Osteoblast (primary cell): ENCODE data around the gene PIP4K2A. TPM values are rescaled to one million over a fixed set of nuclear protein-coding genes. Genes with fewer than 3 reads are reported as not detected.
A peak's percentile ranks its signal among the peaks of the same experiment; 100 is the strongest.

Experiments used
- DNase-seq: peaks from one replicate; pipeline ENCODE4 v3.0.0; 2011; ENCODE audit warnings: low spot score, mixed read lengths; ENCODE audit not compliant: insufficient read length; ENCODE audit errors: missing footprints
- H2AFZ ChIP-seq: 2 replicates; pipeline ENCODE4 v1.6.0; 2011; ENCODE audit warnings: mild to moderate bottlenecking, low read length
- H3K27ac ChIP-seq: 2 replicates; pipeline ENCODE4 v1.5.1; 2011; ENCODE audit warnings: mild to moderate bottlenecking, low read depth, low read length, moderate library complexity
- H3K27me3 ChIP-seq: 2 replicates; pipeline ENCODE4 v1.6.0; 2012; ENCODE audit warnings: mild to moderate bottlenecking, control low read depth, inconsistent platforms, low read length, moderate library complexity; ENCODE audit not compliant: insufficient read depth
- H3K36me3 ChIP-seq: 2 replicates; pipeline ENCODE4 v1.5.1; 2011; ENCODE audit warnings: mild to moderate bottlenecking, low read length, control low read depth, moderate library complexity; ENCODE audit not compliant: insufficient read depth
- H3K4me1 ChIP-seq: 2 replicates; pipeline ENCODE4 v1.5.1; 2011; ENCODE audit warnings: mild to moderate bottlenecking, low read length, control low read depth, moderate library complexity; ENCODE audit not compliant: insufficient read depth
- H3K4me2 ChIP-seq: 2 replicates; pipeline ENCODE4 v1.6.0; 2011; ENCODE audit warnings: mild to moderate bottlenecking, low read length; ENCODE audit not compliant: insufficient read depth
- H3K4me3 ChIP-seq: fragments of 200-600 bp; sonication (generic); 3 replicates; pipeline ENCODE4 v1.5.1; 2012; ENCODE audit warnings: mild to moderate bottlenecking, low read length, inconsistent platforms; ENCODE audit not compliant: insufficient read depth
- H3K79me2 ChIP-seq: 2 replicates; pipeline ENCODE4 v1.6.0; 2012; ENCODE audit warnings: mild to moderate bottlenecking, low read length, control low read depth, inconsistent platforms; ENCODE audit not compliant: insufficient read depth
- H3K9me3 ChIP-seq: 2 replicates; pipeline ENCODE4 v1.5.1; 2011; ENCODE audit warnings: low read depth, low read length, control low read depth
- H4K20me1 ChIP-seq: 2 replicates; pipeline ENCODE4 v1.6.0; 2012; ENCODE audit warnings: mild to moderate bottlenecking, low read length, control low read depth; ENCODE audit not compliant: insufficient read depth
- CTCF ChIP-seq: IDR thresholded peaks from 2 replicates; pipeline ENCODE4 v1.5.1; 2011; ENCODE audit warnings: mild to moderate bottlenecking, low read depth, low read length, moderate library complexity; ENCODE audit errors: extremely low read depth
- total RNA-seq: library from RNA; depleted of rRNA; stranded (reverse); fragments of >200 nt; gene quantifications from 2 replicates; pipeline ENCODE4 v1.2.3, GENCODE V29; 2012

PIP4K2A gene
- total RNA-seq, 1 donor = 68.8 TPM

- Histone ChIP-seq H3K4me2 (no peak overlapping the region), H3K79me2 (no peaks in the 10 kb centered on the region), H4K20me1 (no peaks in the 10 kb centered on the region), H3K27me3 (no peaks in the 10 kb centered on the region), H3K36me3 (no peaks in the 10 kb centered on the region), H2AFZ (peak overlapping the region; percentile 12), H3K27ac (no peak overlapping the region), H3K4me1 (peaks cover 7% of the 10 kb centered on the region), H3K4me3 (no peak overlapping the region), H3K9me3 (no peaks in the 10 kb centered on the region)
- DNase-seq = no peak
- no peak for TF ChIP-seq CTCF
These were observed 19.6 kb upstream of the PIP4K2A start for GRCh38 chr10:22733992-22734391.

GRCh38 chr10:22727663-22728062, 13.3 kb upstream of the PIP4K2A start:
- no peak for TF ChIP-seq CTCF
- no peaks in the 10 kb centered on the region for H3K4me1 ChIP-seq
- no peak overlapping the region for H3K4me3 ChIP-seq
- H3K79me2 ChIP-seq = no peaks in the 10 kb centered on the region
- H3K9me3 ChIP-seq = no peaks in the 10 kb centered on the region
- H3K27ac ChIP-seq = no peak overlapping the region
- peaks cover 7% of the 10 kb centered on the region for H3K27me3 ChIP-seq
- H2AFZ ChIP-seq = no peak overlapping the region
- no peaks in the 10 kb centered on the region for H3K36me3 ChIP-seq
- DNase-seq = no peak
- H3K4me2 ChIP-seq = no peak overlapping the region
- H4K20me1 ChIP-seq = no peaks in the 10 kb centered on the region

- no peak for DNase-seq
- Histone ChIP-seq H3K79me2 (no peaks in the 10 kb centered on the region), H3K36me3 (no peaks in the 10 kb centered on the region), H3K4me1 (no peaks in the 10 kb centered on the region), H4K20me1 (no peaks in the 10 kb centered on the region), H3K27me3 (peaks cover 7% of the 10 kb centered on the region), H3K9me3 (no peaks in the 10 kb centered on the region), H3K4me2 (no peak overlapping the region), H3K27ac (no peak overlapping the region), H2AFZ (no peak overlapping the region), H3K4me3 (no peak overlapping the region)
- TF ChIP-seq CTCF = no peak
These were observed 12.7 kb upstream of the PIP4K2A start for GRCh38 chr10:22727112-22727511.

GRCh38 chr10:22724773-22725172, 10.4 kb upstream of the PIP4K2A start:
- H3K9me3 ChIP-seq = no peaks in the 10 kb centered on the region
- H4K20me1 ChIP-seq = no peaks in the 10 kb centered on the region
- no peak overlapping the region for H3K27ac ChIP-seq
- H2AFZ ChIP-seq = no peak overlapping the region
- TF ChIP-seq CTCF = no peak
- H3K4me1 ChIP-seq = no peaks in the 10 kb centered on the region
- no peaks in the 10 kb centered on the region for H3K36me3 ChIP-seq
- H3K79me2 ChIP-seq = no peaks in the 10 kb centered on the region
- H3K27me3 ChIP-seq = peaks cover 7% of the 10 kb centered on the region
- H3K4me3 ChIP-seq = no peak overlapping the region
- H3K4me2 ChIP-seq = no peak overlapping the region
- DNase-seq = no peak
